ENCODE data around the gene ACRBP. TPM values are rescaled to one million over a fixed set of nuclear protein-coding genes. Genes with fewer than 3 reads are reported as not detected.

Gene ACRBP
- total and polyA plus RNA-seq, 2 experiments from 2014 or later = not detected

DNA sequence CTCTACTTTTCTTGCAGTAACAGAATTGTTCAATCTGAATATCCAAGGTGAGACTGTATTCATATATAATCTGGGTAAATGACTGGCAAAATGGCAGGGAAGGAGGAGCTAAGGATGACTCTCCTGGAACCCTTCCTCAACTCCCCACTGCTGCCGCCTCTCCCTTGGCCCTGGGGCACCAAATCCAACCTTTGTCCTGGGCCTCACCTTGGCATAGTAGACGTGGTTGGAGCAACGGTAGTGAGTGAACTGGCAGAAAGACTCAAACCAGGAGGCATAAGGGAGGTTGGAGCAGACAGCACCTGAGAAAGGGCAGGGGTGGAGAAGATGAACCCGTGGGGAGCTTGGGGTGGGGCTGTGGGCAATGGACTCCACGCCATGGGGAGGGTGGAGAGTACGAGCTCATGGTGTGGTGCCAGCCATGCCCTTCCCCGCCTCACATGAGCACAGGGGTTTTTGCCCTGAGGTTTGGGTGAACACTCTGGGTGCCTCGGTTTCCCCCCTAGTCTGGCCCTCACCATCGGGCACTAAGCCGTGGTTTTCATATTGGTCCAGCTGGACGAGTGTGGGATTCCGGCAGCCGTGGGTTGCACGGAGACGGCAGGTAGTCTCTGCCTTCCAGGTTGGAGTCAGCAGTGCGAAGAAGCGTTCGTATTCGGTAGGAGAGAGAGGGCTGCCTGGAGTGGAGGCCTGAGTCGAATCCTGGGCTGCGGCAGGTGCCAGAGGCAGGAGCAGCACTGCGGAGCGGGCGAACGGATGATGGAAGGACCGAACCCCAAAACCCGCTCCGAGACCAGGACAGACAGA is 753 bp downstream of the ACRBP start:
- H3K27me3 ChIP-seq (replicated peaks; ENCODE audit: insufficient read depth) = no peaks in the 10 kb centered on the region
- H3F3A ChIP-seq (ENCODE audit: insufficient read depth) = no peaks in the 10 kb centered on the region
- no peaks in the 10 kb centered on the region for H4K20me1 ChIP-seq (ENCODE audit: insufficient read depth)
- in situ Hi-C loops (cut with MboI) = no loop called here
- DNase-seq = no peak
- no peak overlapping the region for H3K4me2 ChIP-seq (ENCODE audit: unreplicated experiment)
- no peaks in the 10 kb centered on the region for H3K9me2 ChIP-seq (ENCODE audit: insufficient read depth)
- no peaks in the 10 kb centered on the region for H3K9me3 ChIP-seq (ENCODE audit: low read depth)
- H3K79me2 ChIP-seq (ENCODE audit: insufficient read depth) = no peaks in the 10 kb centered on the region
- 67 to 69% methylated on average over 27 to 28 of the region's 28 CpGs for WGBS, 2 experiments (ENCODE audit: low coverage in 1 of 2, low lambda C conversion rate in 2 of 2, missing lambda C conversion rate in 2 of 2)
- H3K36me3 ChIP-seq (ENCODE audit: low read depth) = peaks cover 7% of the 10 kb centered on the region; the same call in 1 of the 2 replicates
- H3K27ac ChIP-seq = no peak overlapping the region
- no peak overlapping the region for H3K9ac ChIP-seq
- no peaks in the 10 kb centered on the region for H3K4me1 ChIP-seq (ENCODE audit: insufficient read depth)
- H3K4me3 ChIP-seq = no peak overlapping the region
- no peak overlapping the region for H2AFZ ChIP-seq
- TF ChIP-seq EZH2 (IDR thresholded peaks at IDR 0.05; ENCODE audit: insufficient read depth, poor library complexity, severe bottlenecking) (no peak), EZH2phosphoT487 (IDR thresholded peaks at IDR 0.05; ENCODE audit: insufficient read depth, low read depth) (no peak)

DNA sequence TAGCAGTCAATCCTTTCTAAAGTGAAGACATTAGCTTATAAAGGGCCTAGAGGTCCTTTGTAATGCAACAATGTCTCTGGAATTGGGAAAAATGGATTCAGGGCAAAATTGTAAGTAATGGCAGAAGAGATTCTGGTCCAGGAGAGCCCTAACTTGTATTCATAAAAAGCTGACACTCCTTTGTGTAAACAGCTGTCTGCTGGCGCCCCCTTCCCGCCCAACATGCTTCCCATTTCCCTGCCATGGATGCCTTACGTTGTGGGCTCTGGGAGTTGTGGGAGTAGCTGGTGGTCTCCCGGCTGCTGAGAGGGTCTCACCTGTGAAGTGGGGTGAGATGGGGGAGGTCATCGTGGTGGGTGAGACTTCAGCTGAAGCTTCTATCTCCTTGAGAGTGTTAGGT is 2.3 kb downstream of the ACRBP start:
- Histone ChIP-seq H3K9ac (no peak overlapping the region), H3K9me3 (ENCODE audit: low read depth) (no peaks in the 10 kb centered on the region), H2AFZ (no peak overlapping the region), H3K4me3 (no peak overlapping the region), H3K4me1 (ENCODE audit: insufficient read depth) (no peaks in the 10 kb centered on the region), H3K4me2 (ENCODE audit: unreplicated experiment) (no peak overlapping the region), H3K27me3 (replicated peaks; ENCODE audit: insufficient read depth) (no peaks in the 10 kb centered on the region; the same call in 1 of the 2 replicates), H3K27ac (no peak overlapping the region), H3F3A (ENCODE audit: insufficient read depth) (no peaks in the 10 kb centered on the region), H3K36me3 (ENCODE audit: low read depth) (peaks cover 1% of the 10 kb centered on the region; the same call in 1 of the 2 replicates), H3K79me2 (ENCODE audit: insufficient read depth) (no peaks in the 10 kb centered on the region), H3K9me2 (ENCODE audit: insufficient read depth) (no peaks in the 10 kb centered on the region), H4K20me1 (ENCODE audit: insufficient read depth) (no peaks in the 10 kb centered on the region)
- DNase-seq = no peak
- WGBS, 2 experiments (ENCODE audit: low coverage in 1 of 2, low lambda C conversion rate in 2 of 2, missing lambda C conversion rate in 2 of 2) = 11 to 15% methylated on average over 5 of the region's 5 CpGs
- no peak for TF ChIP-seq EZH2phosphoT487 (IDR thresholded peaks at IDR 0.05; ENCODE audit: insufficient read depth, low read depth)
- no peak for TF ChIP-seq EZH2 (IDR thresholded peaks at IDR 0.05; ENCODE audit: insufficient read depth, poor library complexity, severe bottlenecking)
- in situ Hi-C loops (cut with MboI) = no loop called here

DNA sequence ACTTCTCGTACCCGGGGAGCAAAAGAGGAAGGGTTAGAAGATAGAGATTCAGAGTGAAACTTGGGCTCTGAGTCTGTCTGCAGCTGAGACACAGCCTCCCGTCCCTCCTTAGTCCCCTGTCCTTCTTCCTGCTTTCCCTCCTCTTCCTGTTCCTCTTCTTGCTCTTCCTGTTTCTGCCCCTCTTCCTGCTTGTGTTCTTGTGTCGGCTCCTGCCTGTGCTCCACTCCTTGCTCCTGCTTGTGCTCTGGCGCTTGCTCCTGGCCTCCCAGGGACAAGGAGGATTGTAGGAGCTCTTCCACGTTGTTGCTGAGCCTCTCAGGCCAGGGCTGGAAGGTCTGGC is 3.0 kb downstream of the ACRBP start:
- no peaks in the 10 kb centered on the region for H3K79me2 ChIP-seq (ENCODE audit: insufficient read depth)
- no peaks in the 10 kb centered on the region for H4K20me1 ChIP-seq (ENCODE audit: insufficient read depth)
- H3K9me3 ChIP-seq (ENCODE audit: low read depth) = no peaks in the 10 kb centered on the region
- no peak for DNase-seq
- H3K36me3 ChIP-seq (ENCODE audit: low read depth) = no peaks in the 10 kb centered on the region
- no peaks in the 10 kb centered on the region for H3K4me1 ChIP-seq (ENCODE audit: insufficient read depth)
- no peak overlapping the region for H3K4me3 ChIP-seq
- H3K9me2 ChIP-seq (ENCODE audit: insufficient read depth) = no peaks in the 10 kb centered on the region
- no peak overlapping the region for H3K27ac ChIP-seq
- H3K27me3 ChIP-seq (replicated peaks; ENCODE audit: insufficient read depth) = no peaks in the 10 kb centered on the region; the same call in 1 of the 2 replicates
- no peak overlapping the region for H3K9ac ChIP-seq
- in situ Hi-C loops (cut with MboI) = no loop called here
- no peaks in the 10 kb centered on the region for H3F3A ChIP-seq (ENCODE audit: insufficient read depth)
- no peak overlapping the region for H2AFZ ChIP-seq
- TF ChIP-seq EZH2 (IDR thresholded peaks at IDR 0.05; ENCODE audit: insufficient read depth, poor library complexity, severe bottlenecking) = no peak
- no peak for TF ChIP-seq EZH2phosphoT487 (IDR thresholded peaks at IDR 0.05; ENCODE audit: insufficient read depth, low read depth)
- no peak overlapping the region for H3K4me2 ChIP-seq (ENCODE audit: unreplicated experiment)
- WGBS, 2 experiments (ENCODE audit: low coverage in 1 of 2, low lambda C conversion rate in 2 of 2, missing lambda C conversion rate in 2 of 2) = 62 to 73% methylated on average over 6 of the region's 6 CpGs

DNA sequence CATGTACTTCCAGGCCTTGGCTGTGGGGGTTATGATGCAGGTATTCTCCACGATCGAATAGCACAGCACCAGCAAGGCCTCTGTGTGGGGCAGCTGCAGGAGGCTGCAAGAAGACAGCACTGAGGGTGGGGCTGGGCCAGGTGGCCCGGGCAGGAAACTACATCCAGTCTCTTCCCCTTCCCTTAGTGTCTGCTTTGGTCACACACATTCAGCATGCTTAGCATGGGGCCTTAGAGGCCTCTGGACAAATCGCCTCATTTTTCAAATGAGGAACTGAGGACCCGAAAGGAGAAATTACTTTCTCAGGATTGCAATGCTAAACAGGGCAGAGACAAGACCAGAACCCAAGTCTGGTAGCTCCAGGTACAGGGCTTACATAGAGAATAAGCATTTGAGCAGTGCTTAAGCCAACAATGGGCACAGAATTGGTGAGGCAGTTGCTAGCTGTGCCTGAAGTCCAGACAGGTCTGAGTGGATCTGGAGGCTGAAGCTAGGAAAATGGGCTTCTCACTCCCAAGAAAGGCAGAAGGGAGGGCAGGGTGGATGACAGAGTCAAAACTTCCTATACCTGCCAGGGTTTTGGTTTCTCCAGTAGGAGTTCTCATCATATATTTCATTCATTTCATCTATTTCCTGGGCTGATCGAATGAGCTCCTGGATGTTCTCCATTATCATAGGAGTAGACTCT is 3.5 kb downstream of the ACRBP start:
- no peaks in the 10 kb centered on the region for H3K9me3 ChIP-seq (ENCODE audit: low read depth)
- H3K4me2 ChIP-seq (ENCODE audit: unreplicated experiment) = no peak overlapping the region
- WGBS, 2 experiments (ENCODE audit: low coverage in 1 of 2, low lambda C conversion rate in 2 of 2, missing lambda C conversion rate in 2 of 2) = 71 to 74% methylated on average over 6 of the region's 6 CpGs
- no peaks in the 10 kb centered on the region for H4K20me1 ChIP-seq (ENCODE audit: insufficient read depth)
- H3K9ac ChIP-seq = no peak overlapping the region
- H3K4me1 ChIP-seq (ENCODE audit: insufficient read depth) = no peaks in the 10 kb centered on the region
- no peaks in the 10 kb centered on the region for H3K79me2 ChIP-seq (ENCODE audit: insufficient read depth)
- no peak overlapping the region for H2AFZ ChIP-seq
- H3K9me2 ChIP-seq (ENCODE audit: insufficient read depth) = no peaks in the 10 kb centered on the region
- no peaks in the 10 kb centered on the region for H3K36me3 ChIP-seq (ENCODE audit: low read depth)
- TF ChIP-seq EZH2phosphoT487 (IDR thresholded peaks at IDR 0.05; ENCODE audit: insufficient read depth, low read depth) (no peak), EZH2 (IDR thresholded peaks at IDR 0.05; ENCODE audit: insufficient read depth, poor library complexity, severe bottlenecking) (no peak)
- in situ Hi-C loops (cut with MboI) = no loop called here
- no peak for DNase-seq
- no peak overlapping the region for H3K4me3 ChIP-seq
- no peaks in the 10 kb centered on the region; the same call in 1 of the 2 replicates for H3K27me3 ChIP-seq (replicated peaks; ENCODE audit: insufficient read depth)
- H3F3A ChIP-seq (ENCODE audit: insufficient read depth) = no peaks in the 10 kb centered on the region
- no peak overlapping the region for H3K27ac ChIP-seq
